ENCODE results near the gene WDFY2.

GRCh38 chr13:51758691-51759090, 174.4 kb downstream of the WDFY2 start:
- no peak for TF ChIP-seq SUZ12 (IDR thresholded peaks at IDR 0.05; ENCODE audit: extremely low read depth, insufficient read depth, insufficient read length)
- TF ChIP-seq YY1 (IDR thresholded peaks at IDR 0.05; ENCODE audit: insufficient read depth, insufficient read length): no peak
- no peak for TF ChIP-seq ZNF274 (IDR thresholded peaks at IDR 0.05; ENCODE audit: low read depth, low read length)
